ENCODE results near the gene ARR3.
"Not testable (repeated sequence)": the region's sequence is repeated elsewhere in the genome, so short reads cannot be mapped to it uniquely, and the experiment has no call there.

ARR3 gene

DNA sequence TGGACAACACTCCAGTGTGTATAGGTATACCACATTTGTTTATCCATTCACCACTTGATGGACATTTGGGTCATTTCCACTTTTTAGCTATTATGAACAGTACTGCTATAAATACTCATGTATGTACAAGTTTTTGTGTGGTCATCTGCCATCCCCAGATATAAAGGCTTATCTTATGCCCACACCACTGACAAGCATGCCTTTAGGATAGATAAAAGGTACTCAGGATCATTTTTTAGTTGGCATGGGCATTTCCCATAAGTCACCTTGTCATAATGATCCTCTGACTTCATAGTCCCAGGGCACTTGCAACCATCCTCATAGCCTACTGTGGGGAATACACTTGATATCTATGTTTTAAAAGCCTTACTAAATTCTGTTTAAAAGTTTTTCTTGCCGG is 27.4 kb upstream of the ARR3 start:
- H3K4me1 ChIP-seq: no peaks in the 10 kb centered on the region
- TF ChIP-seq, protein P1, sequence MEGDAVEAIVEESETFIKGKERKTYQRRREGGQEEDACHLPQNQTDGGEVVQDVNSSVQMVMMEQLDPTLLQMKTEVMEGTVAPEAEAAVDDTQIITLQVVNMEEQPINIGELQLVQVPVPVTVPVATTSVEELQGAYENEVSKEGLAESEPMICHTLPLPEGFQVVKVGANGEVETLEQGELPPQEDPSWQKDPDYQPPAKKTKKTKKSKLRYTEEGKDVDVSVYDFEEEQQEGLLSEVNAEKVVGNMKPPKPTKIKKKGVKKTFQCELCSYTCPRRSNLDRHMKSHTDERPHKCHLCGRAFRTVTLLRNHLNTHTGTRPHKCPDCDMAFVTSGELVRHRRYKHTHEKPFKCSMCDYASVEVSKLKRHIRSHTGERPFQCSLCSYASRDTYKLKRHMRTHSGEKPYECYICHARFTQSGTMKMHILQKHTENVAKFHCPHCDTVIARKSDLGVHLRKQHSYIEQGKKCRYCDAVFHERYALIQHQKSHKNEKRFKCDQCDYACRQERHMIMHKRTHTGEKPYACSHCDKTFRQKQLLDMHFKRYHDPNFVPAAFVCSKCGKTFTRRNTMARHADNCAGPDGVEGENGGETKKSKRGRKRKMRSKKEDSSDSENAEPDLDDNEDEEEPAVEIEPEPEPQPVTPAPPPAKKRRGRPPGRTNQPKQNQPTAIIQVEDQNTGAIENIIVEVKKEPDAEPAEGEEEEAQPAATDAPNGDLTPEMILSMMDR (IDR thresholded peaks at IDR 0.05; ENCODE audit: low read depth, low read length): no peak
- H3K27me3 ChIP-seq: no peaks in the 10 kb centered on the region
- H3K36me3 ChIP-seq: no peaks in the 10 kb centered on the region
- H3K4me3 ChIP-seq (ENCODE audit: low read depth, low read length): no peak overlapping the region
- H3K9me3 ChIP-seq: no peaks in the 10 kb centered on the region
- DNase-seq: no peak

DNA sequence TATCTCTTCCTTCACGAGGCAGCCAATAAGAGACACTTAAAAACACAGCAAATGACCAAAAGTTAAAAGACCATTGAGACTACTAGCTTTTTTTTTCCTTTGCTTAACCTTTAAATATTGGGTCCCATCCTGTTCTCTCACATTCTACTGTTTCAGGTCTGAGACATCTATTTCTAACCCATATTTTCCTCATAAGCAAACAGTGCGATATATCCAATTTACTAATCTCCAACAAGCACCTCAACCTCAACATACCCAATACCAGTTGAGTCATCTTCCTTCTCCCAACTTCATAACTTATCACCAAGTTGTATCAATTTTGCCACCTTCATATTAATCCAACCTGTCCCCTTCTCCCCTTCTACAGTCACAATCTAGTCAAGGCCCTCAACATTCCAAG is 26.6 kb upstream of the ARR3 start:
- TF ChIP-seq, protein P1 (IDR thresholded peaks at IDR 0.05; ENCODE audit: low read depth, low read length): no peak
- DNase-seq: no peak
- Histone ChIP-seq H3K36me3 (no peaks in the 10 kb centered on the region), H3K4me1 (no peaks in the 10 kb centered on the region), H3K27me3 (no peaks in the 10 kb centered on the region), H3K4me3 (ENCODE audit: low read depth, low read length) (no peak overlapping the region), H3K9me3 (no peaks in the 10 kb centered on the region)

DNA sequence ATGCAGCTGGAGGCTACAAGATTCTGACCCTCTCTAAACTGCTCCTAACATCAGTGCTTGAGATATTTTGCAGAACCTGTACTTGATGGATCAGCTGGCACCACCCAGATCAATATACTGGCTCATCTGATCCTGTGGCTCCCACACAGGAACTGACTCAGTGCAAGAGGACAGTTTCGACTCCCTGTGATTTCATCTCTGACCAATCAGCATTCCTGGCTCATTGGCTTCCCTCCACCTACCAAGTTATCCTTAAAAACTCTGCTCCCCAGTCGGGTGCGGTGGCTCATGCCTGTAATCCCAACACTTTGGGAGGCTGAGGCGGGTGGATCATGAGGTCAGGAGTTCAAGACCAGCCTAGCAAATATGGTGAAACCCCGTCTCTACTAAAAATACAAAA is 24.5 kb upstream of the ARR3 start:
- not testable (repeated sequence) for H3K4me3 ChIP-seq (ENCODE audit: low read depth, low read length); DNase-seq; H3K36me3 ChIP-seq; H3K9me3 ChIP-seq; H3K4me1 ChIP-seq; H3K27me3 ChIP-seq

DNA sequence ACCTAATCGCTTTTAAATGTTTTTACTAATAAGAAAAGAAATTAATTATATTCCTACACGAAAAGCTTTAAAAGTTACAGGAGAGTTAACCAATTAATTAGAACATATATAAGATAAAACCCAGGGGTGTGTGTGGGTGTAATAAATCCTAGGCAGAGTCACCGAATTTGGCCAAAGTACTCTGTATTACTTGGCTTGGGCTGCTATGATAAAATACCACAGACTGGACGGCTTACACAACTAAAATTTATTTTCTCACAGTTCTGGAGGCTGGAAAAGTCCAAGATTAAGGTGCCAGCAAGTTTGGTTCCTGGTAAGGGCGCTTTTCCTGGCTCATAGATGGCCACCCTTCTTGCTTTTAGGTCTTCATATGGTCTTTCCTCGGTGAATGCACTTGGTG is 23.3 kb upstream of the ARR3 start:
- DNase-seq: no peak
- Histone ChIP-seq H3K27me3 (no peaks in the 10 kb centered on the region), H3K36me3 (no peaks in the 10 kb centered on the region), H3K4me1 (no peaks in the 10 kb centered on the region), H3K4me3 (ENCODE audit: low read depth, low read length) (no peak overlapping the region), H3K9me3 (no peaks in the 10 kb centered on the region)
- TF ChIP-seq, protein P1 (IDR thresholded peaks at IDR 0.05; ENCODE audit: low read depth, low read length): no peak

DNA sequence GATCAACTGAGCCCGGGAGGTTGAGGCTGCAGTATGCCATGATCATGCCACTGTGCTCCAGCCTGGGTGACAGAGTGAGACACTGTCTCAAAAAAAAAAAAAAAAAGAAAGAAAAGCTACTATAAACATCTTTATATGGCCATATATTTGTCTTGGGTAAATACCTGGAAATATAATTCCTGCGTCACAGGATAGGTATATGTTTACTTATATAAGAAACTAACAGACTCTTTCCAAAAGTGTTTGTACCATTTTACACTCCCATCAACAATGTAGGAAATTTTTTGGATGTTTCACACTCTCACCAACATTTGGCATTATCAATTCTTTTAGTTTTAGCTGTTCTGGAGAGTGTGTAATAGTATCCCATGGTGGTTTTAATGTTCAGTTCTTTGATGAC is 20.9 kb upstream of the ARR3 start:
- TF ChIP-seq, protein P1 (IDR thresholded peaks at IDR 0.05; ENCODE audit: low read depth, low read length): no peak
- Histone ChIP-seq H3K4me3 (ENCODE audit: low read depth, low read length) (no peak overlapping the region), H3K27me3 (no peaks in the 10 kb centered on the region), H3K4me1 (no peaks in the 10 kb centered on the region), H3K36me3 (no peaks in the 10 kb centered on the region), H3K9me3 (no peaks in the 10 kb centered on the region)
- no peak for DNase-seq

DNA sequence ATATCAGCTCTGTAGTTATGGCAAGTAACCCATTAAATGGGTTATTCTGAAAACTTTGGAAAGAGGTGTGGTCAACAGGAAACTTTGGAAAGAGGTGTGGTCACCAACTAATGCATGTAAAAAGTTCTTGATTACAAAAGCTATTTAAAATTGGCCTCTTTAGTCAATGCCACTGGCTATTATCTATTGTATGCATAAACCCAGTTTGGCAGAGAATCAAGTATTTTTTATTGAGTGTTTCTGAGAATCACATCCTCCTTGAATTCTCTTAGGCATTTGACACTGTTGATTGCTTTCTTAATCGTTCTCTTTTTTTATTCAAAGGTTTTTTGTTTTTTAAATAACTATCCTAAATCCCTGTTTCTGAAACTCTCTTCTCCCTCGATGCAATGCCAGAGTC is 15.6 kb upstream of the ARR3 start:
- Histone ChIP-seq H3K27me3 (no peaks in the 10 kb centered on the region), H3K36me3 (no peaks in the 10 kb centered on the region), H3K4me1 (no peaks in the 10 kb centered on the region), H3K9me3 (no peaks in the 10 kb centered on the region), H3K4me3 (ENCODE audit: low read depth, low read length) (no peak overlapping the region)
- no peak for DNase-seq
- TF ChIP-seq, protein P1 (IDR thresholded peaks at IDR 0.05; ENCODE audit: low read depth, low read length): no peak
